ENCODE data around the gene USO1. TPM values are rescaled to one million over a fixed set of nuclear protein-coding genes. Genes with fewer than 3 reads are reported as not detected.

The USO1 gene
- total and polyA plus RNA-seq, 2 of the 8 experiments (the other 6 are each of a cell fraction or from before 2014, with no cell fraction given) = 57.3 to 198 TPM

DNA sequence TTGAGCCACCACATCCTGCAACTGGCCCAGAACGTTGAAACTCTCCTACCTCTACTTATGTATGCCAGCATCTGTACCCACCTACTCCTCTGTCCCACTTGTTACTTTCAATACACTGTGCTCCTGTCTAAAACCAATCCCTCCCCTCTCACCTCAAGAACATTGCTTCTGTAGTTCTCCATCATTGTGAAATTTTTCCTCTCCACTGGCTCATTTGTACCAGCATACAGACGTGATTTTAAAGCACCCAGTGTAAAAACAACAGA is 25.5 kb upstream of the USO1 start:
- TF ChIP-seq SP4 (IDR thresholded peaks at IDR 0.05; ENCODE audit: low read length) (no peak), CTBP2 (IDR thresholded peaks at IDR 0.05; ENCODE audit: borderline replicate concordance, insufficient read depth, insufficient read length, low read length) (no peak), TCF12 (IDR thresholded peaks at IDR 0.05; ENCODE audit: low read depth, low read length) (no peak), HDAC6 (IDR thresholded peaks at IDR 0.05; ENCODE audit: low read depth, low read length) (no peak), TAF7 (optimal IDR thresholded peaks at IDR 0.05; ENCODE audit: borderline replicate concordance, low read depth, low read length) (no peak), ASH2L (IDR thresholded peaks at IDR 0.05; ENCODE audit: low read length) (no peak), SUZ12 (IDR thresholded peaks at IDR 0.05; ENCODE audit: low read length) (no peak), GABPA (IDR thresholded peaks at IDR 0.05; ENCODE audit: borderline replicate concordance, insufficient read depth, low read length) (no peak), SRF (IDR thresholded peaks at IDR 0.05; ENCODE audit: low read depth, low read length) (no peak), SP1 (IDR thresholded peaks at IDR 0.05; ENCODE audit: low read depth, low read length) (no peak), TBP (IDR thresholded peaks at IDR 0.05; ENCODE audit: low read depth, low read length) (no peak)
- TF ChIP-seq, protein P1, sequence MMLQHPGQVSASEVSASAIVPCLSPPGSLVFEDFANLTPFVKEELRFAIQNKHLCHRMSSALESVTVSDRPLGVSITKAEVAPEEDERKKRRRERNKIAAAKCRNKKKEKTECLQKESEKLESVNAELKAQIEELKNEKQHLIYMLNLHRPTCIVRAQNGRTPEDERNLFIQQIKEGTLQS (IDR thresholded peaks at IDR 0.05; ENCODE audit: insufficient read depth, low read depth, low read length) = no peak
- no peak for FAIRE-seq
- Histone ChIP-seq H2BK20ac (ENCODE audit: low read length) (no peak overlapping the region), H2BK12ac (ENCODE audit: low read depth, low read length) (0 out of 2 replicates have a peak overlapping the region, but pooled peaks have one; percentile 2), H2BK15ac (ENCODE audit: low read length) (no peak overlapping the region), H2AK5ac (ENCODE audit: low read depth, low read length) (no peak overlapping the region), H3K79me1 (ENCODE audit: low read depth, low read length) (no peaks in the 10 kb centered on the region; the same call in 1 of the 2 replicates), H3K4me3 (ENCODE audit: extremely low read depth in 1 of 4, insufficient read depth in 2 of 4, low read depth in 3 of 4, low read length in 4 of 4) (no peak overlapping the region), H3K14ac (ENCODE audit: insufficient read length) (no peak overlapping the region), H3K4me1 (replicated peaks in 1 of 4; ENCODE audit: control insufficient read depth in 3 of 4, insufficient read depth in 4 of 4, low read length in 3 of 4) (peaks cover 9 to 15% (median 12%) of the 10 kb centered on the region in 4 experiments; a peak in 6 of 7 replicates), H3K27ac (ENCODE audit: low read depth, low read length) (0 out of 2 replicates have a peak overlapping the region, but pooled peaks have one; percentile 32), H4K20me1 (replicated peaks in 1 of 2; ENCODE audit: control insufficient read depth in 1 of 2, insufficient read depth in 2 of 2, low read length in 2 of 2) (no peaks in the 10 kb centered on the region), H3K79me2 (ENCODE audit: control insufficient read depth in 1 of 2, insufficient read depth in 2 of 2, low read length in 2 of 2) (peaks cover 4 to 89% of the 10 kb centered on the region in 2 experiments), H3K9me3 (ENCODE audit: insufficient read depth in 2 of 2, low read depth in 1 of 2, low read length in 1 of 2) (no peaks in the 10 kb centered on the region), H3K18ac (ENCODE audit: extremely low read depth, low read length) (no peak overlapping the region), H3K27me3 (replicated peaks in 1 of 4; ENCODE audit: control insufficient read depth in 3 of 4, extremely low read depth in 1 of 4, insufficient read depth in 3 of 4, low read length in 3 of 4) (no peaks in the 10 kb centered on the region), H3K23me2 (ENCODE audit: low read depth, low read length) (0 out of 2 replicates have a peak, but pooled peaks cover 2% of the 10 kb centered on the region), H2BK120ac (replicated peaks; ENCODE audit: low read depth, low read length) (no peak overlapping the region), H3K36me3 (ENCODE audit: control insufficient read depth in 2 of 4, insufficient read depth in 4 of 4, low read length in 3 of 4) (peaks cover 0 to 17% (median 5%) of the 10 kb centered on the region in 4 experiments; a peak in 4 of 8 replicates), H2BK5ac (ENCODE audit: low read depth, low read length) (no peak overlapping the region), H4K8ac (ENCODE audit: extremely low read depth, insufficient read depth, low read length) (no peak overlapping the region), H3K4me2 (ENCODE audit: insufficient read depth in 1 of 2, low read depth in 2 of 2, low read length in 2 of 2) (no peak overlapping the region), H4K91ac (replicated peaks; ENCODE audit: insufficient read length, low read length) (no peak overlapping the region), H4K5ac (ENCODE audit: insufficient read length, low read depth, low read length) (no peak overlapping the region), H3K9ac (replicated peaks in 1 of 4; ENCODE audit: extremely low read depth in 1 of 4, low read depth in 3 of 4, low read length in 3 of 4) (no peak overlapping the region), H3K23ac (ENCODE audit: insufficient read length) (no peak overlapping the region), H2AFZ (ENCODE audit: low read length) (no peak overlapping the region), H3K4ac (replicated peaks; ENCODE audit: insufficient read length, low read depth, low read length) (no peak overlapping the region), H3K56ac (replicated peaks; ENCODE audit: insufficient read length, low read depth, low read length) (no peak overlapping the region)
- ChIA-PET POLR2A (ENCODE audit: partially characterized antibody) (interaction anchor here (1.0 to 2.4 kb wide), 4 partner anchors 25 to 69 kb away, joined by 3 to 11 read pairs (median 3); partner anchors contain the start of genes G3BP2 and USO1), CTCF (ENCODE audit: partially characterized antibody) (interaction anchor here (0.6 to 1.5 kb wide), 3 partner anchors 11 to 1495 kb away, joined by 3 to 4 read pairs (median 4); no protein-coding TSS in a partner anchor)
- no peak for DNase-seq (ENCODE audit: low read depth in 1 of 2, low spot score in 2 of 2)
- WGBS, 2 experiments (ENCODE audit: extremely low coverage in 1 of 2, insufficient coverage in 1 of 2, insufficient read length in 1 of 2, insufficient replicate concordance in 2 of 2, low coverage in 1 of 2, low lambda C conversion rate in 2 of 2, missing lambda C conversion rate in 1 of 2) = 92% methylated on average over 2 of the region's 2 CpGs; no CpG with 5 or more reads in 1 of the 2 experiments
